GM12892 (cell line): ENCODE measurements around the gene CMPK1.

Experiments used
- POLR2A ChIP-seq: IDR thresholded peaks from 2 replicates; pipeline ENCODE4 v1.6.1; 2011; ENCODE audit warnings: low read depth, low read length, control low read depth
- TAF1 ChIP-seq: IDR thresholded peaks from 2 replicates; pipeline ENCODE4 v1.6.1; 2011; ENCODE audit warnings: low read depth, mild to moderate bottlenecking, control low read depth, low read length, borderline replicate concordance

DNA sequence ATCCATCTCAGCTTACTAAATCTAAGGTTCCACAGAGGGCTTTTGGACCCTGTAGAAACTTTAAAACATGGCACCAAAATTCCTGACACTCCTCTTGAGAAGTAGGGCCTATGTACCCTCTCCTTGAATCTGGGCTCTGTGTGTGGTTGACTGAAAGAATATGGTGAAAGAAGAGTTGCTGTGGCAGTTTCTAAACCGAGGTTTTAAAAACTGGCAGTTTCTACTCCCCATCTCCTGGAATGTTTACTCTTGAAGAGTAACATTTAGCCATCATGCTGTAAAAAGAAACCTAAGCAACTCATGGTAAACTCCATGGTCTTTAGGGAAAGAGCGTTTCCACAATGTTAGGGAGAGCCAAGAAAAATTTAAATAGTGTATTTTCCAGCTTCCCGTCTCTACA lies 4.6 kb upstream of the CMPK1 start:
- TF ChIP-seq TAF1 (no peak), POLR2A (no peak)
